NCI-H1436 (cell line): ENCODE results near the gene SF3A1.

Source experiments
- DNase-seq: peaks from one replicate; lab custom pipeline; 2025; lab: John Stamatoyannopoulos, UW

SF3A1 gene

GRCh38 chr22:30323246-30323645 lies 33.4 kb downstream of the SF3A1 start:
- no peak for DNase-seq

GRCh38 chr22:30321461-30321860 lies 35.2 kb downstream of the SF3A1 start:
- no peak for DNase-seq

GRCh38 chr22:30320021-30320556 lies 36.6 kb downstream of the SF3A1 start:
- no peak for DNase-seq

- no peak for DNase-seq
Observed at GRCh38 chr22:30318799-30319419, 37.8 kb downstream of the SF3A1 start.

GRCh38 chr22:30317778-30318177 lies 38.9 kb downstream of the SF3A1 start:
- no peak for DNase-seq

GRCh38 chr22:30315962-30316576 lies 40.6 kb downstream of the SF3A1 start:
- no peak for DNase-seq

- DNase-seq: no peak
Observed at GRCh38 chr22:30314915-30315314, 41.8 kb downstream of the SF3A1 start.

GRCh38 chr22:30313527-30314363 lies 42.9 kb downstream of the SF3A1 start:
- no peak for DNase-seq

- DNase-seq: no peak
Observed at GRCh38 chr22:30312053-30312452, 44.6 kb downstream of the SF3A1 start.

- DNase-seq: no peak
Observed at GRCh38 chr22:30310881-30311771, 45.6 kb downstream of the SF3A1 start.

- DNase-seq: peak; percentile 65
Observed at GRCh38 chr22:30309951-30310741, 46.5 kb downstream of the SF3A1 start.

GRCh38 chr22:30308518-30309230 lies 48.0 kb downstream of the SF3A1 start:
- DNase-seq: no peak

GRCh38 chr22:30308093-30308492 lies 48.6 kb downstream of the SF3A1 start:
- no peak for DNase-seq

GRCh38 chr22:30307041-30307574 lies 49.6 kb downstream of the SF3A1 start:
- DNase-seq: no peak

GRCh38 chr22:30306627-30307011 lies 50.1 kb downstream of the SF3A1 start:
- DNase-seq: no peak

GRCh38 chr22:30305906-30306626 lies 50.6 kb downstream of the SF3A1 start:
- DNase-seq: no peak

- DNase-seq: no peak
Observed at GRCh38 chr22:30305519-30305905, 51.2 kb downstream of the SF3A1 start.

GRCh38 chr22:30304495-30305244 lies 52.0 kb downstream of the SF3A1 start:
- no peak for DNase-seq

GRCh38 chr22:30302810-30303138 lies 53.9 kb downstream of the SF3A1 start:
- DNase-seq: no peak
